NCI-H2081 (cell line): Measurements from ENCODE around the gene FMNL3.
A peak's percentile ranks its signal among the peaks of the same experiment; 100 is the strongest.

Experiments
- DNase-seq, 2 experiments: peaks; one replicate each; lab custom pipeline; 2025; lab: John Stamatoyannopoulos, UW

The FMNL3 gene

DNA sequence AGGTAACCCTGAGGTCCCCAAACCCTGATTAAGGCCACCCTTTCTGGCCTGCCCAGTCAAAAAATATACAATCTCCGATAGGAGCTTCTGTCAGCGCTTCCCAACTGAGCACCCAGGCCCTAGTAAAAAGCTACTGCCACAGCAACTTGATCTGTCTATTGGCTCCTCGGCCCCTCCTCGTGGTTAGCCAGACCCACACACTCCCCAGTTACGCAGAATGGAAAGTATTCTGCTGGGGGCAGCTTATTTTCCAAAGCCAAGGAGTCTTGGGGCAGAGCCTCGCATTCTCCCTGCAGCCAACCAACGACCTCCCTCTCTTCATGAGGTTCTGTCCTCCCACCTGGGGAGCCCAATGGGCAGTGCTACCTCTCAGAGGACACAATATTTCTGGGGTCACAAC is 32.1 kb downstream of the FMNL3 start:
- no peak for DNase-seq

DNA sequence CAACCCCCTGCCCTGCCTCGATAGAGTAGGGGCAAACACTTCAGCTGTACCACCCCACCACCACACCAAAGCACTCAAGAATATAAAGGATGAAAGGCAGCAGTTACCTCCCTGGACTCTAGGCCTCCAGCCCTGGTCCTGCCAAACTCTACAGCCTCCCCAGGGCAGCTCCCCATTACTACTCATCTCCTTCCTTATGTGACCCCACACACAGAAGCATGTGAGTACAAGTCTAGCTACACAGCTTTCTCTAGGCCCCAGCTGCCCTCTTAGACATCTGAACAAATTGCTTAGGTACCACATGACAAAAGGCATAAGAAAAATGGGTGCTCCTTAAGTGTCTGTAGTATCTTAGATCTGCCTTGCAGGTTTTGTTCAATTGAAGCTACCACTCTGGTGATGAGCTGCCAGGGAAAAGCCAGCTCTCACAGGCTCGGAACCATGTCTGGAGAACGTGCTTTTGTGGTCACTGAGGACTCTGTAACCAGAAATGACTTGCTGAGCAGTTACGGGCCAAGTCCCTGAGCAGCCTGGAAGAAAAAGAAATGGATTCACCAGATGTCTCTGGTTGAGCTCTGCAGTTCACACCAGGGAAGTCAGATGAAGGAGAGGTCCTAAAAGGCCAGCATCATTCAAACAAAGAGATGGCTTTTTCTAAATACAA is 32.8 kb downstream of the FMNL3 start:
- no peak for DNase-seq

DNA sequence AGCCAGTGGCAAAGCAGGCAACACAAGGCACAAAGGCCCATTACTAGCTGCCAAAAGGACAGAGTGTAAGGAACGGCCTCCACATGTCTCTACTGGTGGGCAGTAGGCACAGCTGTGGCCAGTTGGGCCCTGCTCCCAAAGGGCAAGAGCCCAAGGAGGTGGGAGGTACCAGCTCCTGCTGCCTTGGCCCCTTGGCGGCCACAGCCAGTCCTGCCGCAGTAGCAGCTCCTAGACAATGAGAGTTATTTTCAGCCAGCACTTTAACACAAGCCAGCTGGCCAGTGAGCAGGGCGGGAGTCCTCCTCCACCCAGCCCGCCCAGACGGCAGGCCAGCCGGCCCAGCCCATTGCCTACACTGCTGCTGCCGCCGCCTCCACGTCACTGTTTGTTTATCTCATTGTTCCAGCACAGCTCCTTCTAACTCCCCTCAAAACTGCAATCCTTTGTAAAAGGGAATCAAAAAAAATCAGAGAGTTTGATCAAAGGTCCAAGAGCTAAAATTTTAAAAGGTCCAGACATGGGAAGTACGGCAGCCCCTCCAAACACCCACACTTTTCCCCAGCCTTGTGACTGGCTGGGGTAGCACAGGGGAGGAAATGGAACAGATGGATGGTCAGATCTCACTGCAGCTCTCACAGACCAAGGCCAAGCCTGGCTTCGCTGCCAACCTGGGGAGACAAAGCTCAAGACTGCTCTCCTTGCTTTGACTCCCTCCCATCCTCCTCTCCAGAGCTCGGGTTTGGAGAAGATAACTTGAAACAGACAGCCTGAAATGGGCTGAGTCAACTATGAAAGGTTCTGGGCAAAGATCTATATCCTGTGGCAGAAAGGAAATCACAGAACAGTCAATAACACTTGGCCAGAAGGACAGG is 33.5 kb downstream of the FMNL3 start:
- DNase-seq, result peak; percentile 26 to 49

DNA sequence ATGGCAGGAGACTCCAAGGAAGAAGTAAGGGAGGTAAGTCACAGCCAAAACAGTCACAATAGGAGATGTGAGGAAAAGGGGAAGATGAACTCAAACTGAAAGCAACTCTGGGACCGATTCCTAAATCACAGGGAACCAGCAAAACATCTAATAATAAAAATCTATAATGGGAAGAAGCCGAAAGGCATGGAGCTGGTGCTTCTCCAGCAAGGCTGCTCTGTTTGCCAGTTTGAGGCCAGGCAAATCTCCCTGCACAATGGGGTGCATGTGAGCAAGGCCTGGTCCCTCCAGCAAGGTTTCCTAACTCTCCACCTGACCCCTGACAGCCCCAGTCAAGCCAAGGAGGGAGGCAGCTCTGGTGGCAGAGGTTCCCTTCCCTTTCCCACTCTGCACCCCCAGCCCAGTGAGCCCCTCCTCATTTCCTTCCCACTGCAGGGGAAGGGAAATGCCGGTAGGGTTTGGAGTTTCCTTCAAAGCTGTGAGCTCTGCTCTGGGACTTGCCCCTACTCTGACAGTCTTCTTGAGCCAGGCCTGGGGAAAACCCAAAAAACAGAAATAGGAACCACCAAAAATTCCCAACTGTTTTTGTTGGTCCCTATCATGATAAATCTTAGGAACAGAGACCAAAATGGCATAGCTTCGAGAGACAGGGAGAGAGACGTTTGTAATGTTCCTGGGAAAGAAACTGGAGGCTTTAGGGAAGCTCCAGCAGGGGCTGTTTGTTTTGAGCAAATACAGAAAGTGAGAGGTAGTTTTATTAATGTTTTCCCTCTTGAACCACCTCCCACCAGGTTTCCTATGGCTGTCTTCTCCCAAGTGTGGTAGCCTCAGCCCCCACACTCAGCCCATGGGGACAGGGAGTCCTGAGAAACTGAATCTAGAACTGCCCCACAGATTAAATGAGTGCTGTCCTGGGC is 34.6 kb downstream of the FMNL3 start:
- DNase-seq, result peak in 1 of 2 experiments; percentile 3

DNA sequence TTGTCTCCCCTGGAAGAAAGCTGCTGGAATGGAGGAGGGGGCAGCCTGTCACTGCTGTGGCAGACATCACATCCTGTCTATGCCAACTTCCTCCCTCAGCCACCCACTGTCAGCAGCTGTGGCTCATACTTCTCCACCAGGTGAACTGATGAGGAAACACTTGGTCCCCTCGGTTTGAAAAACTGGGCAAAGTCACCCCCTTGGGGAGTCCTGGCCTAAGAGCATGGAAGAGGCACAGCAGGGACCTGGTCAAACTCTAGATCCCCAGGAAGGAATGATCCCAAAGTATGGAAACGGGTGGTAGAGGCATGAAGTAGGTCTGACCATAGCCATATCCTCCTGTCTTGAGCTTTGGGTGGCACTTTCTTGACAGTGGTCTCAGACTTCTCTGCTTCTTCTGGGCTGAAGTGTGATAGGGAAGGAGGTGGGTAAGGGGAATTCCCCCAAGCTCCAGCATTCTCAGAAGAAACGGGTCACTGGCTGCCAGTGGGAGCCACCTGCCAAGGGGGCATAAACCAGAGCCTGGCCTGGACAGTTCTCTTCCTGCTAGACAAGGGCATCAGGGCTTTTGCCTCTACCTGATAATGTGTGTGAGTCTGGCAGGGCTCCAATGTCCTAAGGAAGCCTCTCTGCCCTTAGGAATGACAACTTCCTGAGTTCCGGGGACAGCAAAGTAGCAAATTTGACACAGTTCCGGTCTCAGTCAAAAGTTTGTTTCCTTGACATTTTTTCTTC is 36.0 kb downstream of the FMNL3 start:
- no peak for DNase-seq

DNA sequence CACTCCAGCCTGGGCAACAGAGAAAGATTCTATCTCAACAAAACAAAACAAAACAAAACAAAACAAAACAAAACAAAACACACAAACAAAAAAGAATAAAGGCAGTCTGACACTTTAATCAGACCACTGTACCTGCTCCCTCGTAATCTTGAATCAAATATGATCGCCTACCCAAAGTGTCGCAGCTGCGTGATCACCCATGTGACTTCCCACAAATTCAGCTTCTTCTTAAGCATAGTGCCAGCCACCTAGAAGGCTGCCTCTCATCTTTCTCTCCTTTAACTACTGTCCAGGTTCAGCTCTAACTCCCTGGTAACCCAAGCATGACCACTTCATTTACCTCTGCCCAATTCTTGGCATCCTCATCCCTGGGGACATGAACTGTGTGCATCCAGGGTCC is 37.4 kb downstream of the FMNL3 start:
- no peak for DNase-seq

DNA sequence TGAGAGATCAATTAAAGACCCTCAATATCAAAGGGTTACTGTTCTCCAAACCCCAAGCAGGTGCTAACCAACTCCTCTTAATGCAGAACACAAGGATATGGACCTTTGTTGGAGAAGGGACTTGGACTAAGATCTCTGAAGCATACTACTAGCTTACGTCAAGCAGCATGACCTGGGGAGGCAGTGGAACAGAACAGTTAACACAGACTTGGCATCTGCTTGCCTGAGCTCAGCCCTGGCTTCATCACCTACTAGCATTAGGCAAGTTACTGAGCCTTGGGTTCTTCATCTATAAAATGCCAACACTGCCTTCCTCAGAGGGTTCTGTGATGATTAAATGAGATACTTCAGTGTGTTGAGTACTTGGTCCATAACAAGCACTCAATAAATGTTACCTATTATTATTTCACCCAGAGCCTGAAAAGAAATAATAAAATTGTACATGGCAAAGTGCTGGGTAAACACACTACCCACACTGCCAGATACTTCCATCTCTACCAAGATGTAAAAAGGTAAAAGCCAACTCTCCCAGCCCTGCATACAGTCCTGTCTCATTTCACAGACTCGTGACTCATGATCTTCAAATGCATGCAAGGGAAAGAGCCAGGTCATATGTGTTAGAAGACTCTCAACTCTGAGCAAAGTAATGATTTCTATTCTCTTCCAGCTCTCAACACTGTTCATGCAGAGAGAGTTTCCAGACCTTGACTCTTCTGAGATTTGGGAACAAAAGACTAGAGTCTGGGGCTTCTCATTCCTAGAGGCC is 39.7 kb downstream of the FMNL3 start:
- no peak for DNase-seq

DNA sequence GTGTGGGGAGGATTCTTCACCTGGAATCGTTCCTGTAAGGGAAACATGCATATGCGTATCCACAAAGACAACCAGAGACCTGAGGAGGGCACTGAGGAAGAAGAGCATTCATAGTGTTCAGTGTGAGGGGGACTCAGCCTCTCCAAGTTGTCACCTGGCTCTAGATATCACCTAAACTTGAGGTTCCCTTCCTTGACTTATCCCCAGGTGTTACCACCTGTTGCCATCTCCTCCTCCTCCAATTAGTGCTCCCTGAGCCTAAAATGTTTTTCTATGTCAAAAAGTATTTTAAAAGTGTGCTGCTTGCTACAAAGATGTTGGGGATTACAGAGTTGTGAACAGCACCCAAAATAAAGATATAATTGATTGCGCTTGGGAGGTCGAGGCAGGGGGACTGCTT is 41.0 kb downstream of the FMNL3 start:
- no peak for DNase-seq

DNA sequence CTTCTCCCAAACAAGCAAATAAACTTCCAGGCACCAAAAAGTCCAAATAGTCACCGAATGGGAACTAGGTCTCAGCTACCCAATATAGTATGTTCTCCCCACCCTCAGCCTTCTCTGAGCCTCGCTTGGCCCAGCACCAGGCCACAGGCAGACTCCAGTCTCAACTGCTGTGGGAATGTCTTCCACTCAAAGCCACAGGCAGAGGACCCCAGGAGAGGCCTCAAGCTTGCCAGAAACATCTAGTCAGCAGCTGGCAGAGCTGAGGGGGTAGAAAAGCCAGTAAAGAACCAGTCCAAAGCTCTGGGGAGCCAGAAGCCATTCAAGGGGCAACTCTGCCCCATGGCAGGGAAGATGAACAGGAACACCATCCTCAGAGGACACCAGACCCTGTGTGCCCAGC is 41.8 kb downstream of the FMNL3 start:
- DNase-seq, result no peak

DNA sequence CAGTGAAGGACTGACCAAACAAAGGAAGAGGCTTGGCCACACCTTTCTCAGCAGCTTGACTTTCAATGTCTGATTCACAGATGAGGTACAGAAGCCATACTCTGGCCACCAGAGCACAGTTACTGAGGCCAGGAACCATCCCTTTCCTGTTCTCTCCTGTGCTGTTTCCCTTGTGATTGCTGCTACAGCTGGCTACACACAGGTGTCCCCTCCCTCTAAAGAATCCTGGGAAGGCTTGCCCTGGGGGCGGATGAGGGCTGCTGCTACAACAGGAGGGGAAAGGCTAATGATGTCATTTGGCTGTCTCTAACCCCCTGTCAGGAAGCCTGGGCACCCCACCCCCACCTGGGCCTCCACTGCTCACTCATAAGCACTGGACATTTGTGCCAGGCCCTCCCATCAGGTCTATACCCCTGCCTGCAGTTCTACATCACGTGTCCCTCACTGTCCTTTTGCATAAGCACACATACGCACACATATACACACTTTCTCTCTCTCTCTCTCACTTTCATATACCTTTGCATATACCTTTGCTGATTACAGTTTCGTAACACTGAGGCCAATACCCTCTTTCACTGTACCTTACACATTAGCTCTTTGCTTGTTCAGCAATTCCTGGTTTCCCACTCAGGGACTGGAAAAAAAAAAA is 42.5 kb downstream of the FMNL3 start:
- DNase-seq, result peak in 1 of 2 experiments; percentile 12

DNA sequence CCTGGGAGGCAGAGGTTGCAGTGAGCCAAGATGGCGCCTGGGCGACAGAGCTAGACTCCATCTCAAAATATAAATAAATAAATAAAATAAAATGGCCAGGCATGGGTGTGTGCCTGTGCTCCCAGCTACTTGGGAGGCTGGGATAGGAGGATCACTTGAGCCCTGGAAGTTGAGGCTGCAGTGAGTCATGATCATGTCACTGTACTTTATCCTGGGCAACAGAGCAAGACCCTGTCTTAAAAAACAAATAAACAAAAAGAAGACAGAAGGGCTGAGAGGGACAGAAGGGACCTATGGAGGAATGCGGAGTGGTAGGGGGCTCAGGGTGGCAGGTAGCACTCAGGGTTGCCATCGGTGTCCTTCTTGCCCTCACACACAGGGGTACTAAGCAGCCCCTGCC is 43.0 kb downstream of the FMNL3 start:
- DNase-seq, result no peak

DNA sequence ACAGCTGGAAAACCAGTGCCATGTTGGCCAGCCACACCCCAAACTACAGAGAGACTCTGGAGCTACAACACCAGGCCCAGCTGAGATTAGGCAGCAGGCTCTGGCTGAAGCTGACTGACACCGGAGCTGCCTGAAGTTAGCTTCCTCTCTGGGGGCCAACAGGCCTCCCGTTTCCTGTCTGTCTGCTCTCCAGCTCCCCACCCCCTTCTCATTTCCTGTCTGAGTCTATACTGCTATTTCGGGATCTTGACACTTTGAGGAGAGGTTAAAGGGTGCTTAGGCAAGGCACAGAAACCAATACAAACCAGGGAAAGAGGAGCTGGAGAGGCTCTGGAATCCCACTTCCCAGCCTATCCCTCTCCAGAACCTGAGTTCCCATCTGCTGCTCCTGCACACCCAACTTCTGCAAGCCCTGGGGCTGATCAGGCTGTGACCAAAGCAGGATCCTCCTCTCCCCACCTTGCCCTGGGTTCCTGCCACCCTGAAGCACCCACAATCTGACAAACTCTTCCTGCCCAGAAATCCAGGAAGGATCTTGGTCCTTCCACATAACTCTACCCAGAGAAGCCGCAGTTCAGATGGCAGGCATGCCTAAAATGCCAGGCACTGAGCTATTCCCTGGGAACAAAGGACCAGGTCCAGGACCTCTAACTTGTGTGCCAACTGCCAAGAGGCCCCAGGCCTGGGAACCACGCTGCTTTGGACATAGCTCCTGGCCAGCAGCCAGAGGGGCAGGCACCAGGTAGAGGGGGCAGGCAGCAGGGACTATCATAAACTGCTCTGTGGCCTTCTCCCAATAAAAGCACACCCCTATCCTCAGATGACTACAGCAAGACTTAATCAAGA is 44.0 kb downstream of the FMNL3 start:
- peak in 1 of 2 experiments; percentile 52 for DNase-seq

DNA sequence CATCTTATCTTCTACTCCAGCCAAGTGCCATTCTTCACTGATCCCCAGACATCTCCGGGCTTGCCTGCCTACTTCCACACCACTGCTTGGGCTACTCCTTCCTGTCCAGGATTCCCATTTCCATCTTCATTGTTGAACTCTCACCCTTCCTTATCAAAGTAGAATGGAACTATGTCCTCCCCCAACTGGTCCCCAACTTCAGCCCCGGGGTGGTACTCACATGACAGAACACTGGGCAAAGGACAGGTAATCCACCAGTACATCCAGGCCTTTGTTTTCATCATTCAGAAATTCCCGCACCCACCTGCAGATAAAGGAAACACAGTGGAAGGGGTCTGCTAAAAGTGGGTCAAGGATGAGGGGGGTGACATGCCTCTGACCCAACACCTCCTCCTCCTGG is 45.5 kb downstream of the FMNL3 start:
- no peak for DNase-seq

DNA sequence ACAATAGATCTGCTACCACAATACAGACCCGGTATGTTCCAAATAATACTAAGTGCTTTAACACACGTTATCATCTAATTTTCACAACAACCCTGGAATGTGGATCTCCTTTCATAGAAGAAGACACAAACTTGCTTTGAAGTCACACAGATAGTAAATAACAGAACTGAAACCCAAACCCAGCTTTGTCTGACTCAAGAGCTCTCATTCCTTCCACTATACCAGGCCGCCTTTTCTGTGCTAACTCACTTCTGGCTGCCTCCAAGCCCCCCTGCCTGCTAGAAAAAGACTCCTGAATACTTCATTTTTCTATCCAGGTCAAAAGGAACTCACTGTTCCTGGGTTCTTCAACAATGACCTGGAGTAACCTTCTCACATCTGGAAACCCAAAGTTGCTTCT is 46.0 kb downstream of the FMNL3 start:
- DNase-seq, result no peak

DNA sequence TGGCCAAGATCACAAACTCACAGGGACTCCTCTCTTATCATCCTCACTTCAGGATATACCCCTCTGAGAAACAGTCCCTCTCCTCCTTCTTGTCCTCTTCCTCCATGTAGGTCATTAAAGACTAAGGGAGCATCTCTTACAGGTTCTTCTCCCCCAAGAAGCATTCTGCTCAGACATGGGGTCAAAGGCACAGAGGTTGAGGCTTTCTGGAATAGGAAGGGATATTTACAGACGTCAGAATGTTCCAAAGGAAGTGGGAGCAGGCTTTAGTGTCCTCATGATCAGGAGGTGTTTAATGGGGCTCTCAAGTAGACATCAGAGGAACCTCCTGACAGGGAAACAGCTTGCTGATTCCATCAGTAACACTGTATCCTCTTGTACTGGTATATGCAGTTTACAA is 47.5 kb downstream of the FMNL3 start:
- DNase-seq, result no peak

DNA sequence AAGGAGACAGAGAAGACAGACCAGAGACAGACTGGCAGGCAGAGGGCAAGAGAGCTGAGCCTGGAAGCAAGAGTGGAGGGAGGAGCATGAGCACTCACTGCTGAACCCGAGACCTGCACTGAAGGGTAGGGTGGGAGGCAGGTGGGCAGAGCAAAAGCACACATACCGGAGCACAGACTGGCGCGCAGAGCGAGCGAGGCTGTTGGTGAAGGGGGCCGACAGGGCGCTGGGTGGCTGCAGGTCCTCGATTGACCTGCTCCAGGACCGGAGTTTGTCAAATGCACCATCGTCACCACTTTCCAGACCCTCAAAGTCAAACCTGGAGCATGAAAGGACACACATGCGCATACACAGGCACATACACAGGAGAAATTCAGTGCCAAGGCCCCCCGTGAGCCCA is 48.9 kb downstream of the FMNL3 start:
- DNase-seq, result no peak

DNA sequence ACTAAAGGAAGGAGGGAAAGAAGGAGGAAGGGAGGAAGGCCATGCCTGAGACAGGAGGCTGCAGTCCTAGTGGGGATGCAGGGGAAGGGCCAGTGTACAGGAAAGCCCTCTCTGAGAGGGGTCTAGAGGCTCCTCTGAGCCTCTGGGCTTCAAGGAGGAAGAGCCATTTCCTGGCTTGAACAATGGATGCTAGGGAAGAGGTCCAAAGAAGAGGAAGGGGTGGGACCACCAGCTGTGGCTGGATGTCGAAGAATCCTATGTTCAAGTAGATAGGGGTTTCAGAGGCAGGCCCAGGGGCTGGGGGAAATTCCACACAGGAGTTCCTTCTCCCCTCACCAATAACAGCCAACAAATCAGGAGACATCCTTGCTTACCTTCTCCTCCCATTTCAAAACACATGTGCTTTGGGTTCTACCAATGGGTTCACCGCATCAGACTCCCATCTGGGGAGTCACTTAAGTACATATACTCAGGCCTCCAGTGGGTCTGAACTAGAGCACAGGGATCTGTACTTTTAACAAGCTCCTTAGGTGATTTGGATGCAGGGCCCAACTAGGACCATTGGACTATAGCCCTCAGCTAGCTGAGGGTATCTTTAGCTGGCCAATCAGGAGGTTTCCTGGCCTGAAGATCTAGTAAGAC is 51.5 kb downstream of the FMNL3 start:
- no peak for DNase-seq

DNA sequence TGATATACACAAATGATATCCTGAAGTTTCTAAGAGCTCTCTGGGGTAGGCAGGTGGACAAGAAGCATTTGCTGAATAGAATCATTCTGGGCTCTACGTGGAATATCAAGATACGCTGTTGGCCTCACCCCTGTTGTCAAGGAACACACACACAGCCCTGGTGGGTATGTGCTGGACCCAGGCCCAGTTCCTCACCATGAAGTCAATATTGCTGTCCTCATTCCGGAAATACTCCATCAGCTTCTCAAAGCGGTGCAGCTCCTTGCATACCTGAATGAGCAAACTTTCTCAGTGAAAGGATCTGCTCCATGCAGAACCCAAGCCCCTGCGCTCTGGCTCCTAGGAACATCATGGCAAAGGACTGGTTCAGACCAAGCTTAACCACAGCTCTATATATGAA is 52.5 kb downstream of the FMNL3 start:
- no peak for DNase-seq

DNA sequence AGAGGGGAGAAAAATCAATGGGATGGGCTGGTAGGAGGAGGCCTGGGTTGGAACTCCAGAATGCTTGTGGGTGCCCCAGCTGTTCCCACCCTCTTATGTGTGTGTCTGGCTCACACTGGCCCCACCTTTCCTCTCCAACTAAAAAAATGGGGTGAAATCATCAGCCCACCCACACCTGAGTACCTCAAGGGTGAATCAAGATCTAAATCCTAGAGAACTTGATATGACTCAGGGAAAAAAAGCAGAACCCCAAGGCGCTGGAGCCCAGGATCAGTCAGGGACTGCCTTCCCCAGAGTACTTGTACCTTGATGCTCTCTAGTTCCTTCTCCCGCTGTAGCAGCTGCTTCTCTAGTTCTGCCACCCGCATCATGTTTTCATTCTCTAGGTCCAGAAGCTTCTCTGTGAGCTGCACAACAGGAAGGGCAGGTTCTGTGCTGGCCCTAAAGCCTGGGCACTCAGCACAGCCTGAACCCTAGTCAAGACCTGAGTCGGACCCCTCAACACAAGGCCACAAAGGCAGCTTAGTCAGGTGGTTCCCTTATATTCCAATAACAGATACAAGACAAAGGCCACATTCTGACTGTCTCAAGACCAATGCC is 54.2 kb downstream of the FMNL3 start:
- DNase-seq, result no peak
